GM21423 (cell line): Measurements from ENCODE around the gene ITPR2.
A peak's percentile ranks its signal among the peaks of the same experiment; 100 is the strongest.

Experiments
- ATAC-seq: cut with Tn5 transposase; IDR thresholded peaks from one replicate; pipeline ENCODE4 v1.9.1; 2021; ENCODE audit warnings: mild to moderate bottlenecking, moderate library complexity; ENCODE audit not compliant: unreplicated experiment

ITPR2 gene

DNA sequence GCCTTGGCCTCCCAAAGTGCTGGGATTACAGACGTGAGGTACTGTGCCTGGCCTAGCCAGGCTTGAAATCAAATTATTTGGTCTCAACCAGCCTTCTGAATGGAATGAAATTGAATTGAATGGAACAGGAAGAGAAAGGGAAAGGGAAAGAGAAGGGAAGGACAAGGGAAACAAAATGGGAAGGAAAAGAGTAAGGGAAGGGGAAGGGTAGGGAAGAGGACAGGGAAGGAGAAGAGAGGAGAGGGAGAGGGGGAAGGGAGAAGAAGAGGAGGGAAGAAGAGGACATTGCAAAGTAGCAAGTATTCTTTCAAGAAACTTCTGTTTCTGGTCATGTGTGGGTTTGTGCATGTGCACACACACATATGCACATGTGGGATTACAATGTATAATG, 97.8 kb downstream of the ITPR2 start:
- ATAC-seq = no peak

DNA sequence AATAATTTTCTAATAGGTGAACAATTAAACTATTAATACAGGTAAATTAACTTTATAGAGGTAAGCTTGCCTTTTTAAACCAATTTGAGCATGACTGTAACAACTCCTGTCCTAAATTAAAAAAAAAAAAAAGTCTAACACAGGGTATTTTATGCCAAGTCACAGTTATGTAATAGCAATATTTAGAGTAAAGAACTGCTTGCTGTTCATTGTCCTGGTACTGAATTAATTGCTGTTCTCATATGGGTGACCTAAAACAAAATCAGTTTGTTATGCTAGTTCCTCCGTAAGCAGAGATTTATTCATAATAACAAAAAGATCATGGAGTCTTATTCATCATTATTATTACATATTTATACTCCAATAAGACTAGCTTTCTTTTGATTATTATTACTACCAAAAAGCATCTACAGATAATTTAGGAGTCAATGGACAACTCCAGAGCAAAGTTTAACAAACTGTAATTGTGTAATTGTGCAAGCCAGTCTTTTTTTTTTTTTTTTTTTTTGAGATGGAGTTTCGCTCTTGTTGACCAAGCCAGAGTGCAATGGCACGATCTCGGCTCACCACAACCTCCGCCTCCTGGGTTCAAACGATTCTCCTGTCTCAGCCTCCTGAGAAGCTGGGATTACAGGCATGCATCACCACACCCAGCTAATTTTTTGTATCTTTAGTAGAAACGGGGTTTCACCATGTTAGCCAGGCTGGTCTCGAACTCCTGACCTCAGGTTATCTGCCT, 98.3 kb downstream of the ITPR2 start:
- no peak for ATAC-seq

DNA sequence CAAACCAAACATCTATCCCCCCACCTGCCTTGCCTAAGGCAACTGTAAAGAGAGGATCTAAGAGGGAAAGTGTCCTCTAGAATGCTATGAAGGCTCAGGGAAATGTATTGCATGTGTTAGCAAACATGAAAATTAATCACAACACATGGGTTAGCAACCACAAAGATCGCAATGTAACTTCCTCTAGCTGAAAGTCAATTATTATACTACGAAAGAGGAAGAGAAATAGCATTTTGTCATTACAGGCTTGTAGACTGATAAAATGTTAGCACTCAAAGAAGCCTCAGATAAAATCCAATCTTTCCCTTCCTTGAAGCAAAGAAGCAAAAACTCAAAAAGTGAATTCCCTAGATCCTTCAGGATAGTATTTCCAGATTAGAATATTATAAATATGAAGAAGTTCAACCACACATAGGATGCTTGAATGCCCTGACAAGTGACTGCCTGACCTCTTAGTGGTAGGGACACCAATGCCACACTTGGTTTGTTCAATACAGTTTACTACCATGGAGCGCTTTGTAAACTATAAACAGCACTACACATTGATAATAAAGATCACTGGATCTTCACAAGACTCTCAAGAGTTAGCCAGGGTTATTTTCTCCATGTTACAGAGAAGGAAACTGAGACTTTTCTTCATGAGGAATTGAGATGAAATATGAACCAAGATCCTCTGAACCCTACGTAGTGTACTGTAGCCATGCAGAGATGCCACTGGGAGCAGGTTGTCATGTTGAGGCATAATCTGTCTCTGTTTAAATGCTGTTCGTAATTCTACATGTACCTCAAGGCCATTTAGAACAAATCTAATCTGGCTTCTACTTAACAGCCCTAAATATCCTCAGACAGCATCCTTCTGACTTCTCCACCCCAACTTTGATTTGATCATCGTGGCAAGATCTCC, 100.7 kb downstream of the ITPR2 start:
- ATAC-seq = peak; percentile 65

DNA sequence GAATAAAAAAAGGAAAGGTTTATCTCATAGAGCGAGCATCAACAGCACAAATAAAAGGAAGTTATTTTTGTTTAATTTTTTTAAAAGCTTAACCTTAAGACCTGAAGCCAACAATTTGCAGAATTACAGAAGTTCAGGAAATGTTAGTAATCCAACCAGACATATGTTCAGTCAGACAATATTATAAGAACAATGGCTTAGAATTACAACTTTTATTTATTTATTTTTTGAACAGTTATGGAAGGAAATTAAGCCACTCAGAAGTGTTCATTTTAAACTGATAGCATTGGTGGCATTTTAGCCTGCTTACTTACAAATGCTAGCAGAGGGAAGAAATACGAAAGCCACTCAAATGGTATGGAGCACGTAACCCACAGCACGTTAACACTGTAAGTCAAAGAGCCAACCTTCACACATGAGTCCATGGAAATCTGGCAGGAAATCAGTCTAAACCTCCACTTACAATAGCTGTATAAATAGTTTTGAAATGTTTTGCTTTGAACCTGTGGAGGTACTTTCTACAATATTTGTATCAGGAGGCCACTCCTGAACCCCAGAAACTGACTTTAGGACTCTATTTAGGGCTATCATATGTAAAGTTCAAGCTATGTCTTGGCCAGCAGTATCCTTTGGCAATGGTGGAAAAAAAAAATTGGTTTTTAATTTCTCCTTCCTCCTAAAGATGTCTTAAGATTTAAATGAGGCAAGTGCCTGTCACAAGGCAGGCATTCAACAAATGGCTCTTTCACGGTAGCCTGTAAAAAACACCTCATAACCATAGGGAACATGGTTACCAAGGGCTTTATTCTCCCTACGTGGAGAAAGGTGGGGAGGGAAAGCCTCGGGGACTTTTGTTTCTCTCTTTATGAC, 102.3 kb downstream of the ITPR2 start:
- no peak for ATAC-seq

DNA sequence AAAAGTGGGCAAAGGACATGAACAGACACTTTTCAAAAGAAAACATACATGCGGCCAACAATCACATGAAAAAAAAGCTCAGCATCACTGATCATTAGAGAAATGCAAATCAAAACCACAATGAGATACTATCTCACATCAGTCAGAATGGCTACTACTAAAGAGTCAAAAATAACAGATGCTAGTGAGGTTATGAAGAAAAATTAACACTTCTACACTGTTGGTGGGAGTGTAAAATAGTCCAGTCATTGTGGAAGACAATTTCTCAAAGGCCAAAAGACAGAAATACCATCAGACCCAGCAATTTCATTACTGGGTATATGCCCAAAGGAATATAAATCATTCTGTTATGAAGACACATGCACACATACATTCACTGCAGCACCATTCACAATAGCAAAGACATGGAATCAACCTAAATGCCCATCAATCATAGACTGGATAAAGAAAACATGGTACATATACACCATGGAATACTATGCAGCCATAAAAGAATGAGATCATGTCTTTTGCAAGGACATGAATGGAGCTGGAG, 103.8 kb downstream of the ITPR2 start:
- ATAC-seq = peak; percentile 40

DNA sequence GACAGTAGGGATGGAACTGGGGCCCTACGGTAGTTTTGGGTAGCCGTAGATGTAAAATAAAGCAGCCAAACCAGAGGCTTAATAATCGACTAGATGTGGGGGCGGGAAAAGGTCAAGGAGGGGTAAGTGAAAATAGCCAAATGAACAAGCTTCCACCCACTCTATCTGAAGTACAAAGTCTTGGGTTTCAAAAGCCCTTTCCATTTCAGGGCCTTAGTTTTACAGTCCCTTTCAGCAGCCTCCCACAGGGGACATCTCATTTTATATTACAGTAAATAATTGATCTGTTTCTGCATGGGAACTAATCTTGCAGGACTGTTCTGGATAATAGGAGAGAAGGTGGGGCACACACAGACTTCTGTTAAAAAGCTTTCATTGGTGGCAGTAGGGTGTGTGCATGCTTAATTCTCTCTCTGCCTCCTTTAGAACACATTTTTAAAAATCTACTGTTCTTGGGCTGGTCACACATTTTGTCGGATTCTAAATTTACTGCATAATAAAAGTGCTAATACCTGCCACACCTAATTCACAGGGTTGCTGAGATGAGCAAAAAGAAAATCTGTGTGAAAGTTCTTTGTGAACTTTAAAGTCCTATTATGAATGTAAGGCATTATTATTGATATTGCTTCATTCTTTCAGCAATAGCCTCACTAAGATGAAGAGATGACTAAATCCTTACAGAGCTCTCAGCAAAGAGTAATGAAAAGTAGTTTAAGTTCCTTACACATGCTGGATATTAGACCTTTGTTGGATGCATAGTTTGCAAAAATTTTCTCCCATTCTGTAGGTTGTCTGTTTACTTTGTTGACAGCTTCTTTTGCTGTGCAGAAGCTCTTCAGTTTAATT, 104.6 kb downstream of the ITPR2 start:
- no peak for ATAC-seq

DNA sequence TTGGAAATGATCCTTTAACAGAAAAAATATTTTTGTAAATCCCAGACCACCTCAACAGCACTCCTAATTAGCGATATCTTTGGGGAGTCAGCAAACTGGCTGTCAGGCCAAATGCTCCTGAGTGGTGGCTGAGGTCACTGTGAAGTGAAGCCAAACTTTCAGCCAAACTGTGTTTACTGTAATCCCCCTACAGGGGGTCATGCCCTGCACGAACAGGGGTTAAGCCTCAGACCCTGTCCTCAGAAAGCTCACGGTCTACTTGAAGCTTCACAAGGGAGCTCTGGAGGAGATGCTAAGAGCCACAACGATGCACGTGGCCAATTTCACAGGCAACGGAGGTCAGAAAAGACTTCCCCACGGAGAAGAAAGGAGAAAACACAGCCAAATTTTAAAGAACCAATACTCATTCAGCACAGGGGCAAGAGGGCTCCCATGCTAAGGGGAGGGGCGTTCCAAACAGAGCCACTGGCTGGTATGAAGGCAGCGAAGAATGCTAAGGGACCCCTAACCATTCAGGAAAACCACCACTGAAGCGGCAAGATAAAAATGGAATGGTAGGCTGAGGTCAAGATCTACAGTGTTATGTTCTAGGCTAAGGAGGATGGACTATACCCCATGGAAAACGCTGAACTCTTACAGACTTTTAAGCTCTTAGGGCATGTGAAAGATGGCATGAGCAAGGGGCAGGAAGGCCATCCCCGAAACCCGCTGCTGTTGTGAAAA, 105.4 kb downstream of the ITPR2 start:
- no peak for ATAC-seq

DNA sequence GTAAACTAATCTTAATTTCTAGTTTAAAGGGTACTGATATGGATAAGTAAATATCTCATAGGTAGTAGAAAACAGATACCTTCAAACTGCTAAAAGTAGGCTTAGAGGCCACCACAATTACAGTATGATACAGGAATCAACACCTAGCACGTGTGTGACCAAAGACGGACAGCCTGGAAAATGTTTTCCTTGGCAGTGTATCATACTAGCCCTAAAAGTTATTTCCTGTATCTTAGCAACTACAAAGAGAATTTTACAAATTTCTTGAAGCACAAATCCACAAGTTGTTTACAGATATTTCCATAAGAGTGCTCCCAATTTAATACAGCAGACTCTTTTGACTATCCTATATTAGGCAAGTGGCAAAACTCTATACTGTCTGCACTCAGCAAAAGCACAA, 106.0 kb downstream of the ITPR2 start:
- no peak for ATAC-seq

DNA sequence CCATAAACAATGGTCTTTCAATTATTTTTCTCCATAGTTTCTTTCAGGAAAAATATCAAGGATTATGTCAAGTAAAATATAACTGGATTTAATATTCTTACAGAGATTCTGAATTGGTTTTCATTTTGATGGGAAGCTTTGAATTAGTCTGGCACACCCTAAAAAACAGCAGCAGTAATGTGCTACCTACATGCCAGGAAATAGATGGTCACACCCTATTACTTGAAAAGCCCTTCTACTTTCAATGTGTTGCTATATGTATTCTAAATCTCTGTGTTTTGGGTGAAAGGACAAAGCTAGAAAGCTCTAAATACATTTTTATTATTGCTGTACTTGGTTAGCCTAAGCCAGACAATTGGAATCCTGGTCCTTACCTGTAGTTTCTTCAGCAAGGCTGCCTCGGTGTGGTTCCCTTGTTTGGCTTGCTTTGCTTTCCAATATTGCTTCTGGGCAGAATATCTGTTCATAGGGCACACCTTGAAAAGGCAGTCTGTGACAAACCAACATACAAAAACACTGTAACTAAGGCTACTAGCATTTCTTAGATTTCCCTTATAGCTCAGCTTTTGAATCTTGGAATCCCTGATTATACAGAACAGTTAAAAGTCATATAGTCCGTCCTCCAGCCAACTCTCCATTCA, 107.6 kb downstream of the ITPR2 start:
- no peak for ATAC-seq

DNA sequence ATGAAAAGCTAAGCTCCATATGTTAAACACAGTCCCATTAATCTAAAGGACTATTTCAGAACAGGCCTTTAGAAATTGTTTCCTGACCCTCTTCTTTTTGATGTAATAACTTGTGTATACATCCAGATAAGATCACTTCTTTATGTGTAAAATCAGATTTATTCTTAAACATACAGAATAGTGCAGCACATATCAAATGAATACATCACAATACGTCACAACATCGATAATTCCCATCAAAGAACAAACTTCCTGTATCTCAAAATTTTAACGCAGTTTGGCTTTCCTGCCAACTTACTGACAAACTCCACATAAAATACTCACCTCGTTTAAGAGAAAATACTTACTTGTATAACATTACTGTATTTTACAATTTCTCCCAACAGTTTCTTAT, 108.7 kb downstream of the ITPR2 start:
- ATAC-seq = no peak

DNA sequence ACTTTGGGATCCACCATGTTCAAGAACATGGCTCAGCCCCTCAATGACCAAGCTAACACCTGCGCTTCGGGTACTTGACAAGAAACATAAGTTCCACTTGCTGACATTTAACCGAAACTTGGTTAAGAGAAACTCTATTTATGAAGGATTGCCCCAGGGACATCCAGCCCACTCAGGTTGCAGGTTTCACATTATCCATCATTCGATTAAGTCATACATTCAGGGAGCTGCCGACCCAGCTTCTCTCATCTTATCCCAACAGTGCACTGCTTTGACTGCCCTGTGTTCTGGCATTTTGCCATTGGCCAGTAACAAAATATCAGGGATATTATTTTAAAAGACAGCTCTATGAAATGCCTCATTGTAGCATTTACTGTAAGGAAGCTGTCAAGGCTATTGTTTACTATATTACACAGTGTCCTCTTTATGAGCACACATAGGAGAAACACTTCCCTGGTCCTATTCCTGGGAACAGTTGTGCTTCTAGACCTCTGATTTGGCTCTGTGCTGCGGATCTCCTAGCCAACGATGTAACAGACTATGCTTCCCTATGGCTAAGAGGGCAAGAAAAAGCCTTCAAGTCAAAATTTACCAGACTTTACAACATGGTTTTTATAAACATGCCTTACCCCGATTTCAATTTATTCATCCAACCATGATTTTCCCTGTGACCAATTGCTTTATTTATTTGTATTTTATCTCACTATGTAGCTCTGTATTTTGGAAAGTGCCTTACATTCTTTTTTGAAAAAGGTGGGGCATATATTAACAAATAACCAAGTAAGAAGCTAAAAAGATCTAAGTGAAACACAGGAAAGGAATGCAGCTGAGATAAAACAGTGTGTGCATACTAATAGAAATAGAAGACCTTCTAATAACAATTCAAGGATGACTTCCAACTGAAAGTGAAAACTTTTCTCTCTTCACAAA, 109.3 kb downstream of the ITPR2 start:
- no peak for ATAC-seq

DNA sequence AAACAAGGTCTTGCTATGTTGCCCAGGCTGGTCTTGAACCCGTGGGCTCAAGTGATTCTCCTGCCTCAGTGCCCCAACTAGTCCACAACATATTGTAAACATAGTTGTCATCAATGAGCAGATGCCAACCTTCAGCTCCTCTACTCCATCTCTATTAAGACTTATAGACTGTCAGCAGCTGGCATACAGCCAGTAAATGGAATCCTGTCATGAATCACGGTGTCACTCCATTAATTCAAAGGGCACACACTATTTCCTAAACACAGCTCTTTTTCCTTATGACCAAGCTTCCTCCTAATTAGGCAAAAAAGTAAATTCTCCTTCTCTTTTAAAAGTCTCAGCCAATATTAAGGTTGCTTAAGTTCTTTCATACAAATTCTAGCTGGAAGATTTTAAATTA, 111.2 kb downstream of the ITPR2 start:
- ATAC-seq = no peak

DNA sequence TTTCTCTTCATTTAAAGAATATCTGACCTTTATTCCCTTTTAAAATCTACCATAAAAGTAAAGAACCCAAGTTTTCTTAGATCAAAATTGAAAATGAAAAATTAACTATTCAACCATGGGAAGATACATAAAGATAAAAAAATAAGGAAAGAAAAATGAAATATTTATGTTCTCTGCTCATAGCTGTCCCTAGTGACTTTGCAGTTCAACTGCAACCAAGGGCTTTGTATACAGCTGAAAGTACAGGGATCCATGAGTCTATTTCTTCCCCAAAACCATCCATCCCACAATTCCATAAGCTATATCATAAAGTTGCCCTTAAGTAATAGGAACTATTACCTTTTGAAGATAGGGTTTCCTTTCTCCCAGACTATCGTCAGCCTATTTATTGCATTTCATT, 113.1 kb downstream of the ITPR2 start:
- no peak for ATAC-seq

DNA sequence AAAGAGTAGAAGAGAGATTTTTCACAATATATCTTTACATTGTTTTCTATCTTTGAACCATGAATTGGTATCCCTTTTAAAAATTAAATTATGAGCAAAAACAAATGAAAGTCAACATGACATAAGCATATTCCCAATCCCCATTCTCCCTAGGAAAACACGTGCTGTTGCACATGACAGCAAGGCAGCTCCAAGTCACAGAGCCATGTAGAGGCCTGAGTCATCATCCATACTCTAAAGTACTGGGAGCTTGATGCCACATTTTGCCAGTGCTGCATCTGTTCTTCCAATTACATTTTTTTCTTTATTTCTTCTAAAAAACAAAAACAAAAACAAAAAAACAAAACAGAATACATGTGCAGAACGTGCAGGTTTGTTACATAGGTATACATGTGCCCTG, 115.2 kb downstream of the ITPR2 start:
- no peak for ATAC-seq

DNA sequence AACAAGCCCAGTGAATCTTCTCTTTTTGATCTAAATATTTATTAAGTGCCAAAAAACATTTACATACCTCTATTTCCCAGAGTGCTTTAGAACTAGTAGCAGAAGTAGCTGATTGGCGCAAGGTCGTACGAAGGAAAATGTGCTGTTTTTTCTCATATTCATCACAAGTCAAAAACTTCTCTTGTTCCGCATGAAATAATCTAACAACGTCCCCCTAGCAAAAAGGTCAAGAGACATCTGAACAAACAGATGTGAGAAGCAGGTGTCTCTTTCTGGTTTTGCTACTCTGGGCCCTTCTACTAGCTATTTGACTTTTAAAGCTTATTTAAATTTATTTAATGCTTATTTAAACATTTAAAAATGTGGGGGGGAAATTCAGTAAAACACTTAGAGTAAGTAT, 117.8 kb downstream of the ITPR2 start:
- ATAC-seq = no peak

DNA sequence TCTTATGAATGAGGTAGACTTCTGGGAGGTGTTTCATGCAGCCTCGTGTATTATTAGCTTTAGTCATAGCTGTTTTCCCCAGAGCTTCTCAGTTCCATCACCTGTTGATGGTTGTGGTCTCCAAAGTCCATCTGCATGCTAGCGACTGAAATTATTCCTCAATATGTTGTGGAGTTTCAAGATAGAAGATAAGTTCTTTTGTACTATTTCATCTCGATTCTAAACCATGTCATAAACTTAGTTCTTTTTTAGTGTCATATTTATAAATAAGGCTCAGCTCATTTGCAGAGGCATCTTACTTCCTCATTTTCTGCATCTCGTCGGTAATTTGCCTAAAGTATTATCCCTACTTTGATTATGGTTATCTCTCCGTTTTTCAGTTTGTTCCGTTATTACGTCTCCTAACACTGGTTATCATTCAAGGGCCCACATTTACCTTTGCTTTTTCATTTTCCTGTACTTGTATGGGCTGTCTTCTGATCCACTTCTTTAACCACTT, 119.1 kb downstream of the ITPR2 start:
- ATAC-seq = peak; percentile 63

DNA sequence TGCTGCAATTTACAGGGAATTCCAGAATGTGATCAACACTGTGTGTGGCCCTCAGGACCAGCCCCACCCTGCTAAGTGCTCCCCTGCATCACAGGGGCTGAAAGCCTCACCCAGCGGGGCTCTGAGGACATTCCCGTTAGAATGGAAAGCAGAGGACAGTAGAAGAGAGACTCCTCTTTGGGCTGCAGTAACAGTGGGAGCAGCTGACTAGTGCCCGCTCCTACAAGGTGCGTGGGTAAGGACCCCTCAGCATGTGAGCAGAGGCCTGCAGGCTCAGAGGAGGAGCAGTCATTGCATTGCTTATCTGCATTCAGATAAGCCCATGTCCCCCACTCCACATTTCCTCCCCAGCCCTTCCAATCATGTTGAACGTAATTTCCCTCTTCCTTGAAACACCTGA, 120.1 kb downstream of the ITPR2 start:
- no peak for ATAC-seq

DNA sequence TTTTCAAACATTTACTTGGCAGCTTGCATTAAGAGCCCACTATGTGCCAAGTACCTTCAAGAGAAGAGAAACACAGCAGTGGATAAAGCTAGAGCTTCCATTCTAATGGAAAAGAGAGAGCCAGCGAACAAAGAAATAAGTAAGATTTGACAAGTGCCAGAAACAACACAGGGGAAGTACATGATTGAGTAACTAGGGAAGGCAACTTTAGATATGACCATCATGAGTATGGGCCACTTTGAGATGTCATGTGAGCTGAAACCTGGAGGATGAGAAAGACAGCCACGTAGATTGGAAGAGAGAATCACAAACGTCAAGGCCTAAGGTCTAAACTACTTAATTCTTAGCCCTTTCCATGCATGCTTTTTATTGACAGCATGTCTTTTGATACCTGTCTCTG, 121.4 kb downstream of the ITPR2 start:
- no peak for ATAC-seq
